KMS-11 (cell line): Measurements from ENCODE around the gene SLCO3A1.
A peak's percentile ranks its signal among the peaks of the same experiment; 100 is the strongest.

Experiments
- H2AFZ ChIP-seq: fragments of 200-600 bp; sonication (generic); 2 replicates; pipeline ENCODE4 v1.6.1; 2016; ENCODE audit warnings: antibody characterized with exemption, mixed run types, low read depth
- H3K27ac ChIP-seq: fragments of 200-600 bp; sonication (generic); 2 replicates; pipeline ENCODE4 v1.6.1; 2016; ENCODE audit warnings: mild to moderate bottlenecking, mixed run types
- H3K27me3 ChIP-seq: fragments of 200-600 bp; sonication (generic); 2 replicates; pipeline ENCODE4 v1.6.1; 2017; ENCODE audit warnings: mild to moderate bottlenecking, low read depth, mixed run types, moderate library complexity; ENCODE audit not compliant: insufficient read depth
- H3K36me3 ChIP-seq: fragments of 200-600 bp; sonication (generic); 2 replicates; pipeline ENCODE4 v1.6.1; 2017; ENCODE audit warnings: mild to moderate bottlenecking, mixed run types; ENCODE audit not compliant: insufficient read depth
- H3K4me1 ChIP-seq: fragments of 200-600 bp; sonication (generic); 2 replicates; pipeline ENCODE4 v1.6.1; 2016; ENCODE audit warnings: mild to moderate bottlenecking, low read depth, mixed run types; ENCODE audit not compliant: poor library complexity, severe bottlenecking
- H3K4me2 ChIP-seq: fragments of 200-600 bp; sonication (generic); 2 replicates; pipeline ENCODE4 v1.7.0; 2016; ENCODE audit warnings: mild to moderate bottlenecking, mixed run types
- H3K4me3 ChIP-seq: fragments of 200-600 bp; sonication (generic); IDR thresholded peaks from 2 replicates; pipeline ENCODE4 v1.6.1; 2017; ENCODE audit warnings: low read depth, low read length, mixed read lengths; ENCODE audit not compliant: insufficient read depth
- H3K79me2 ChIP-seq: fragments of 200-600 bp; sonication (generic); 2 replicates; pipeline ENCODE4 v1.6.1; 2016; ENCODE audit warnings: low read depth, mixed run types; ENCODE audit not compliant: insufficient read depth
- H3K9ac ChIP-seq: fragments of 200-600 bp; sonication (generic); 2 replicates; pipeline ENCODE4 v1.6.1; 2016; ENCODE audit warnings: mild to moderate bottlenecking, mixed run types
- H4K20me1 ChIP-seq: fragments of 200-600 bp; sonication (generic); 2 replicates; pipeline ENCODE4 v1.6.1; 2016; ENCODE audit warnings: mild to moderate bottlenecking, mixed run types; ENCODE audit not compliant: insufficient read depth
- TF ChIP-seq, protein P1 (sequence below): fragments of 200-600 bp; sonication (generic); conservative IDR thresholded peaks from 2 replicates; pipeline ENCODE4 v1.6.1; 2017; ENCODE audit warnings: low read depth, mild to moderate bottlenecking, antibody characterized with exemption, low read length, moderate library complexity, mixed read lengths

Gene SLCO3A1

GRCh38 chr15:91950054-91950453 is 96.5 kb downstream of the SLCO3A1 start:
- TF ChIP-seq, protein P1, sequence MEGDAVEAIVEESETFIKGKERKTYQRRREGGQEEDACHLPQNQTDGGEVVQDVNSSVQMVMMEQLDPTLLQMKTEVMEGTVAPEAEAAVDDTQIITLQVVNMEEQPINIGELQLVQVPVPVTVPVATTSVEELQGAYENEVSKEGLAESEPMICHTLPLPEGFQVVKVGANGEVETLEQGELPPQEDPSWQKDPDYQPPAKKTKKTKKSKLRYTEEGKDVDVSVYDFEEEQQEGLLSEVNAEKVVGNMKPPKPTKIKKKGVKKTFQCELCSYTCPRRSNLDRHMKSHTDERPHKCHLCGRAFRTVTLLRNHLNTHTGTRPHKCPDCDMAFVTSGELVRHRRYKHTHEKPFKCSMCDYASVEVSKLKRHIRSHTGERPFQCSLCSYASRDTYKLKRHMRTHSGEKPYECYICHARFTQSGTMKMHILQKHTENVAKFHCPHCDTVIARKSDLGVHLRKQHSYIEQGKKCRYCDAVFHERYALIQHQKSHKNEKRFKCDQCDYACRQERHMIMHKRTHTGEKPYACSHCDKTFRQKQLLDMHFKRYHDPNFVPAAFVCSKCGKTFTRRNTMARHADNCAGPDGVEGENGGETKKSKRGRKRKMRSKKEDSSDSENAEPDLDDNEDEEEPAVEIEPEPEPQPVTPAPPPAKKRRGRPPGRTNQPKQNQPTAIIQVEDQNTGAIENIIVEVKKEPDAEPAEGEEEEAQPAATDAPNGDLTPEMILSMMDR = no peak
- Histone ChIP-seq H3K4me3 (no peak overlapping the region), H3K9ac (no peak overlapping the region), H3K4me2 (peak overlapping the region; percentile 27; the same call in 1 of the 2 replicates), H2AFZ (no peak overlapping the region), H3K79me2 (no peaks in the 10 kb centered on the region), H3K4me1 (peaks cover 43% of the 10 kb centered on the region), H3K36me3 (no peaks in the 10 kb centered on the region), H3K27me3 (no peaks in the 10 kb centered on the region), H4K20me1 (no peaks in the 10 kb centered on the region), H3K27ac (no peak overlapping the region)

- H2AFZ ChIP-seq = no peak overlapping the region
- H3K36me3 ChIP-seq = no peaks in the 10 kb centered on the region
- TF ChIP-seq, protein P1 = peak; percentile 25; the same call in 1 of the 2 replicates
- peak overlapping the region; percentile 27; the same call in 1 of the 2 replicates for H3K4me2 ChIP-seq
- H3K4me1 ChIP-seq = peaks cover 43% of the 10 kb centered on the region
- H3K9ac ChIP-seq = no peak overlapping the region
- H4K20me1 ChIP-seq = no peaks in the 10 kb centered on the region
- H3K4me3 ChIP-seq = no peak overlapping the region
- H3K27me3 ChIP-seq = no peaks in the 10 kb centered on the region
- no peaks in the 10 kb centered on the region for H3K79me2 ChIP-seq
- H3K27ac ChIP-seq = no peak overlapping the region; the same call in 1 of the 2 replicates
Observed at GRCh38 chr15:91950631-91951329, 97.3 kb downstream of the SLCO3A1 start.

- no peaks in the 10 kb centered on the region for H3K79me2 ChIP-seq
- no peak overlapping the region for H2AFZ ChIP-seq
- TF ChIP-seq, protein P1 = no peak
- peak overlapping the region; percentile 36; the same call in 1 of the 2 replicates for H3K4me2 ChIP-seq
- peak overlapping the region; percentile 29; the same call in 1 of the 2 replicates for H3K27ac ChIP-seq
- H4K20me1 ChIP-seq = no peaks in the 10 kb centered on the region
- no peaks in the 10 kb centered on the region for H3K36me3 ChIP-seq
- H3K27me3 ChIP-seq = no peaks in the 10 kb centered on the region
- peaks cover 43% of the 10 kb centered on the region for H3K4me1 ChIP-seq
- H3K9ac ChIP-seq = no peak overlapping the region
- H3K4me3 ChIP-seq = no peak overlapping the region
Observed at GRCh38 chr15:91952216-91952615, 98.7 kb downstream of the SLCO3A1 start.

DNA sequence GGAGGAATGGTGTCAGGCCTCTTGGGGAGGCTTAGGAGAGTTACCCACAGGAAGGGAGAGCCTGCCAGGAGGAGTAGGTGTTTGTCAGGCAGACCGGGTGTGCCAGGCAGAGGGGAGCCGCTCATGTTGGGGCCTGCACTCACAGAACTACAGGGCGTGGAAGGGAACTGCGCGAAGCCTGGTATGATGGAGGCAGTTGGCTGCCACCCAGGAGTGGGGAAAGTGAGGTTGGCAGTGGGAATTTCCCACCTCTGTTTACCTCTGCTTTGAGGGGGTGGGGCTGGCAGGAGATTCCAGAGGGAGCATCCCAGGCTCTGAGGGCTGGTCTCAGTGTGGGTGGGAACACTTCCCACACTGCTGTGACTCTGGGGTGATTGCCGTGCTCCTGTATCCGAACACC is 99.9 kb downstream of the SLCO3A1 start:
- Histone ChIP-seq H3K4me3 (no peak overlapping the region), H4K20me1 (no peaks in the 10 kb centered on the region), H3K27me3 (no peaks in the 10 kb centered on the region), H3K27ac (no peak overlapping the region), H3K4me1 (peaks cover 43% of the 10 kb centered on the region), H2AFZ (no peak overlapping the region), H3K4me2 (peak overlapping the region; percentile 36; the same call in 1 of the 2 replicates), H3K36me3 (no peaks in the 10 kb centered on the region), H3K79me2 (no peaks in the 10 kb centered on the region), H3K9ac (no peak overlapping the region)
- TF ChIP-seq, protein P1 = no peak
